ENCODE results near the gene CNTNAP2. TPM values are rescaled to one million over a fixed set of nuclear protein-coding genes. Genes with fewer than 3 reads are reported as not detected.

Gene CNTNAP2
- total and polyA plus RNA-seq, 12 donors: 0.07 to 0.77 (median 0.24) TPM

DNA sequence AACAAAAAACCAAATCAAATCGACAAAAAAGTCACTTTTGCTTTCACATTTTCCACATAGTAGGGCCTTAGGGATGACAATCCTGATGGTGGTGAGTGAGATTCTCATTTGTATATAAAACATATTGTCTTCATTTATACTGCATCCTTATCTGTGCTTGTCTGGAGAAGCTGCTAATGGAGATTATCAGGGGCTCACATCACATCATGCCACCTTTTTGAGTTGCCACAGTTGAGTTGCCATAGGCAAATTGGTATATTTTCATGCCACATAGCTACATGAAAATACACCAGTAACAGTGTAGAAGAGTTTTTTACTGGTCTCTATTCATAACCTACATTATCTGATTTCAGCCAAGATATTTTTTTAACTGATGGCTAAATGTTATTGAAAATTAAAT lies 85.3 kb downstream of the CNTNAP2 start:
- no peak overlapping the region for H3K27ac ChIP-seq
- H3K27me3 ChIP-seq: no peaks in the 10 kb centered on the region
- ATAC-seq: no peak
- 67 to 74% methylated on average over 1 of the region's 1 CpG for WGBS, 2 donors
- H3K9me3 ChIP-seq: peaks cover 0 to 5% (median 0%) of the 10 kb centered on the region in 11 donors
- no peak overlapping the region for H3K4me3 ChIP-seq
- intact Hi-C loops (cut with DNase I): no loop called here
- no peaks in the 10 kb centered on the region for H3K36me3 ChIP-seq
- no peak for DNase-seq
- H3K4me1 ChIP-seq: no peaks in the 10 kb centered on the region
- TF ChIP-seq, protein P1, sequence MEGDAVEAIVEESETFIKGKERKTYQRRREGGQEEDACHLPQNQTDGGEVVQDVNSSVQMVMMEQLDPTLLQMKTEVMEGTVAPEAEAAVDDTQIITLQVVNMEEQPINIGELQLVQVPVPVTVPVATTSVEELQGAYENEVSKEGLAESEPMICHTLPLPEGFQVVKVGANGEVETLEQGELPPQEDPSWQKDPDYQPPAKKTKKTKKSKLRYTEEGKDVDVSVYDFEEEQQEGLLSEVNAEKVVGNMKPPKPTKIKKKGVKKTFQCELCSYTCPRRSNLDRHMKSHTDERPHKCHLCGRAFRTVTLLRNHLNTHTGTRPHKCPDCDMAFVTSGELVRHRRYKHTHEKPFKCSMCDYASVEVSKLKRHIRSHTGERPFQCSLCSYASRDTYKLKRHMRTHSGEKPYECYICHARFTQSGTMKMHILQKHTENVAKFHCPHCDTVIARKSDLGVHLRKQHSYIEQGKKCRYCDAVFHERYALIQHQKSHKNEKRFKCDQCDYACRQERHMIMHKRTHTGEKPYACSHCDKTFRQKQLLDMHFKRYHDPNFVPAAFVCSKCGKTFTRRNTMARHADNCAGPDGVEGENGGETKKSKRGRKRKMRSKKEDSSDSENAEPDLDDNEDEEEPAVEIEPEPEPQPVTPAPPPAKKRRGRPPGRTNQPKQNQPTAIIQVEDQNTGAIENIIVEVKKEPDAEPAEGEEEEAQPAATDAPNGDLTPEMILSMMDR (IDR thresholded peaks at IDR 0.05): no peak

DNA sequence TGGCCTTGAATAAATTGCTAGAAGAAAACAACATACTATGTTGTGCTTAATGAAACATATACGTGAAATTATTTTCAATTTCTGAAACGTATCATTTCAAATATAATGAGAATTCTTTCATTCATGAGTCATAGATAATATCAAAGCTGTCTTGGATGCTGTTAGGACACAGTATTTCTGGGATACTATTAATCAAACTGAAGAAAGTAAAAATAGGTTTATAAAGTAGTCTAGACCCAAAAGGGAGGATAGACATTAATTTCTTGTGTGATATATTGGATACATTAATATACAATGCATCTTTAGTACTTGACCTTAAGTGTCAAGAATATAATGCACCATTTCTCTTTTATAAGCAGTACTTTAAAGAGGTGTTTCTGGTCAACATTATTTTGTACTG lies 89.7 kb downstream of the CNTNAP2 start:
- WGBS, 2 donors: 59 to 74% methylated on average over 2 of the region's 2 CpGs
- no peaks in the 10 kb centered on the region for H3K4me1 ChIP-seq
- H3K4me3 ChIP-seq: no peak overlapping the region
- no peaks in the 10 kb centered on the region for H3K27me3 ChIP-seq
- intact Hi-C loops (cut with DNase I): no loop called here
- no peaks in the 10 kb centered on the region for H3K36me3 ChIP-seq
- ATAC-seq (no peak), DNase-seq (no peak)
- H3K27ac ChIP-seq: no peak overlapping the region
- peaks cover 0 to 5% (median 0%) of the 10 kb centered on the region in 11 donors for H3K9me3 ChIP-seq
- TF ChIP-seq, protein P1 (IDR thresholded peaks at IDR 0.05): no peak

DNA sequence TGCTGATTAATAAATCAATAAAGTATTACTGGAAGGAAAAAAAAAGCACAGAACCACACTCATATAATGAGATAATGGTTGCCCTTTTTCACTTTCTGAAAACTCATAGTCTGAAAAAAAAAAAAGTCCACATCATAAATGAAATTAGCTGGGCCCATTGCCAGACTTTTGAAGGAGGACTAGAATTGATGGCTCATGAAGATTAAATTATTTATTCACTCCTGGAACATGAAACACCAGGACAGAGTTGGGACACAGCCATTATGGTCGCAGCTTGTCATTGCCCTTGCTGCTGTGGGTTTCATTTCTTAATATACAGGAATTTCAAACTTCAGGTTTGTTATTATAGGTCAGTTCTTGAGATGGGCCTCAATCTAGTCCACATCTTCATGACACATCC lies 91.9 kb downstream of the CNTNAP2 start:
- Histone ChIP-seq H3K27ac (no peak overlapping the region), H3K4me1 (no peaks in the 10 kb centered on the region), H3K4me3 (no peak overlapping the region), H3K27me3 (no peaks in the 10 kb centered on the region), H3K9me3 (peaks cover 0 to 5% (median 0%) of the 10 kb centered on the region in 11 donors), H3K36me3 (no peaks in the 10 kb centered on the region)
- TF ChIP-seq, protein P1 (IDR thresholded peaks at IDR 0.05): no peak
- no peak for DNase-seq
- ATAC-seq: no peak
- intact Hi-C loops (cut with DNase I): no loop called here
- WGBS, 2 donors: 73 to 85% methylated on average over 1 of the region's 1 CpG

DNA sequence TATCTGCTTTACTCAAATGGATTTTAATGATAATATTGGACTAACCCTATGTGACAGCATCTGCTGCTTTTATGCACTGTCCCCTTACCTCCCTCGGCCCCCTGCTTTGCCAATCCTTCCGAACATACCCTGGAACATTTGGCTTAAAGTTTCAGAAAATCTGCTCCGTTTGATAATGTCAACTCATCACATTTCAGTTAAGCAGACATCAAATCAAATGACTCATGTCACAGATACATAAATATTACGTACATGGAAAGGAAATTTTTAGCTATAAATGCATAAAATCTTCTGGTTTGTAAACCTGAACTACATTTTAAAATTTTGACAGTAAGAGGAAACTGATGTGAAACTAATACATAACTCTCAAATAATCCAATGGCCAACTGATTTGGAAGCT lies 98.2 kb downstream of the CNTNAP2 start:
- intact Hi-C loops (cut with DNase I): no loop called here
- Histone ChIP-seq H3K27me3 (no peaks in the 10 kb centered on the region), H3K27ac (no peak overlapping the region), H3K9me3 (peaks cover 0 to 3% (median 0%) of the 10 kb centered on the region in 11 donors), H3K4me1 (no peaks in the 10 kb centered on the region), H3K4me3 (no peak overlapping the region), H3K36me3 (no peaks in the 10 kb centered on the region)
- DNase-seq: no peak
- TF ChIP-seq, protein P1 (IDR thresholded peaks at IDR 0.05): no peak
- 64 to 68% methylated on average over 4 of the region's 4 CpGs for WGBS, 2 donors
- no peak for ATAC-seq

All from heart right ventricle (tissue), 16 donors.